RWPE2 (cell line): Measurements from ENCODE around the gene SKA3.

Experiments used
- ATAC-seq: fragments of 200-7000 bp; cut with Tn5 transposase; 3 replicates; pipeline ENCODE4 v1.9.1; 2021; ENCODE audit warnings: low read depth
- DNase-seq: peaks from one replicate; pipeline ENCODE4 v3.0.0-alpha.2; 2020; ENCODE audit warnings: low spot score
- H3K27ac ChIP-seq: fragments of 450-650 bp; 2 replicates; pipeline ENCODE4 v1.5.1; 2017; ENCODE audit warnings: mild to moderate bottlenecking; ENCODE audit not compliant: poor library complexity, severe bottlenecking
- H3K27me3 ChIP-seq: fragments of 250-450 bp; sonication (Bioruptor Pico); 2 replicates; pipeline ENCODE4 v1.5.1; 2021; ENCODE audit warnings: mild to moderate bottlenecking, moderate library complexity; ENCODE audit not compliant: insufficient read depth, poor library complexity, severe bottlenecking
- H3K36me3 ChIP-seq: fragments of 250-450 bp; sonication (Bioruptor Pico); 2 replicates; pipeline ENCODE4 v1.5.1; 2020; ENCODE audit warnings: low read depth, mild to moderate bottlenecking, moderate library complexity
- H3K4me1 ChIP-seq: fragments of 250-450 bp; sonication (Bioruptor Pico); 2 replicates; pipeline ENCODE4 v1.5.1; 2021; ENCODE audit warnings: mild to moderate bottlenecking, moderate library complexity; ENCODE audit not compliant: insufficient read depth, poor library complexity, severe bottlenecking
- H3K4me3 ChIP-seq: fragments of 250-450 bp; sonication (Bioruptor Pico); 2 replicates; pipeline ENCODE4 v1.5.1; 2021; ENCODE audit warnings: mild to moderate bottlenecking, moderate library complexity; ENCODE audit not compliant: severe bottlenecking
- H3K9me3 ChIP-seq: fragments of 250-450 bp; sonication (Bioruptor Pico); 2 replicates; pipeline ENCODE4 v1.5.1; 2021; ENCODE audit warnings: mild to moderate bottlenecking, moderate library complexity; ENCODE audit not compliant: severe bottlenecking
- TF ChIP-seq, protein P1 (sequence below): fragments of 450-650 bp; IDR thresholded peaks from one replicate; pipeline ENCODE4 v1.5.1; 2017; ENCODE audit warnings: mild to moderate bottlenecking, moderate library complexity; ENCODE audit not compliant: poor library complexity, severe bottlenecking

SKA3 gene

DNA sequence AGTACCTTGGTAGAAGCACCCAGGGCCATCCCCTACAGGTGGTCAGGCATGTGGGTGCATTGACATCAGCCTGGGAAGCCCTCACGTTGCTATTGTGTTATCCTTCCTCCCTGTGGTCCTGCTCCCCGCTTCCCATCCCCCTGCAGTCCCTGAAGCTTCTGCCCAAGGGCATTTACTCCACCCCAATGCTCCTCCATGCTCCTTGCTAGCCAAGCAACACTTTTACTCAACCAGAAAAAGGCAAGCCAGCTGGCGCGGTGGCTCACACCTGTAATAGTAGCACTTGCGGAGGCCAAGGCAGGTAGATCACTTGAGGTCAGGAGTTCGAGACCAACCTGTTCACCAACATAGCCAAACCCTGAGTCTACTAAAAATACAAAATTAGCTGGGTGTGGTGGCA, 60.2 kb downstream of the SKA3 start:
- TF ChIP-seq, protein P1, sequence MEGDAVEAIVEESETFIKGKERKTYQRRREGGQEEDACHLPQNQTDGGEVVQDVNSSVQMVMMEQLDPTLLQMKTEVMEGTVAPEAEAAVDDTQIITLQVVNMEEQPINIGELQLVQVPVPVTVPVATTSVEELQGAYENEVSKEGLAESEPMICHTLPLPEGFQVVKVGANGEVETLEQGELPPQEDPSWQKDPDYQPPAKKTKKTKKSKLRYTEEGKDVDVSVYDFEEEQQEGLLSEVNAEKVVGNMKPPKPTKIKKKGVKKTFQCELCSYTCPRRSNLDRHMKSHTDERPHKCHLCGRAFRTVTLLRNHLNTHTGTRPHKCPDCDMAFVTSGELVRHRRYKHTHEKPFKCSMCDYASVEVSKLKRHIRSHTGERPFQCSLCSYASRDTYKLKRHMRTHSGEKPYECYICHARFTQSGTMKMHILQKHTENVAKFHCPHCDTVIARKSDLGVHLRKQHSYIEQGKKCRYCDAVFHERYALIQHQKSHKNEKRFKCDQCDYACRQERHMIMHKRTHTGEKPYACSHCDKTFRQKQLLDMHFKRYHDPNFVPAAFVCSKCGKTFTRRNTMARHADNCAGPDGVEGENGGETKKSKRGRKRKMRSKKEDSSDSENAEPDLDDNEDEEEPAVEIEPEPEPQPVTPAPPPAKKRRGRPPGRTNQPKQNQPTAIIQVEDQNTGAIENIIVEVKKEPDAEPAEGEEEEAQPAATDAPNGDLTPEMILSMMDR, result no peak
- DNase-seq, result no peak
- Histone ChIP-seq H3K4me1 (no peaks in the 10 kb centered on the region), H3K27ac (no peak overlapping the region), H3K27me3 (no peaks in the 10 kb centered on the region), H3K9me3 (no peaks in the 10 kb centered on the region), H3K36me3 (no peaks in the 10 kb centered on the region), H3K4me3 (no peak overlapping the region)
- ATAC-seq, result no peak

DNA sequence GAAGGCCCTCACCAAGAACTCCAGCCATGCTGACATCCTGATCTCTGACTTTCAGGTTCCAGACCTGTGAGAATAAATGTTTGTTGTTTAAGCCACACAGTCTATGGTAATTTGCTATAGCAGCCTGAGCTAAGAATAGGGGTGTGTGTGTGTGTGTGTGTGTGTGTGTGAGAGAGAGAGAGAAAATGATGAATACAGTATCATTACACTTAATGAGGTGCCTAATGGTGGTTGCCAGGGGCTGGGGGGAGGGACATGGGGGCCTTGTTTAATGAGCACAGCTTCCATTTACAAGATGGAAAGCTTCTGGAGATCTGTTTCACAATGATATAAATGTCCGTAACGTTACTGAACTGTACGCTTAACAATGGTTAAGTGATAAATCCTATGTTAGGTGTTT, 61.1 kb downstream of the SKA3 start:
- ATAC-seq (no peak), DNase-seq (no peak)
- Histone ChIP-seq H3K9me3 (no peaks in the 10 kb centered on the region), H3K27me3 (no peaks in the 10 kb centered on the region), H3K4me3 (no peak overlapping the region), H3K4me1 (no peaks in the 10 kb centered on the region), H3K36me3 (no peaks in the 10 kb centered on the region), H3K27ac (no peak overlapping the region)
- TF ChIP-seq, protein P1, result no peak

GRCh38 chr13:21111546-21111945, 64.8 kb downstream of the SKA3 start:
- no peak for ATAC-seq
- TF ChIP-seq, protein P1, result no peak
- no peak for DNase-seq
- no peaks in the 10 kb centered on the region for H3K4me1 ChIP-seq
- no peaks in the 10 kb centered on the region for H3K27me3 ChIP-seq
- no peaks in the 10 kb centered on the region for H3K36me3 ChIP-seq
- H3K9me3 ChIP-seq, result no peaks in the 10 kb centered on the region
- H3K4me3 ChIP-seq, result no peak overlapping the region
- no peak overlapping the region for H3K27ac ChIP-seq

DNA sequence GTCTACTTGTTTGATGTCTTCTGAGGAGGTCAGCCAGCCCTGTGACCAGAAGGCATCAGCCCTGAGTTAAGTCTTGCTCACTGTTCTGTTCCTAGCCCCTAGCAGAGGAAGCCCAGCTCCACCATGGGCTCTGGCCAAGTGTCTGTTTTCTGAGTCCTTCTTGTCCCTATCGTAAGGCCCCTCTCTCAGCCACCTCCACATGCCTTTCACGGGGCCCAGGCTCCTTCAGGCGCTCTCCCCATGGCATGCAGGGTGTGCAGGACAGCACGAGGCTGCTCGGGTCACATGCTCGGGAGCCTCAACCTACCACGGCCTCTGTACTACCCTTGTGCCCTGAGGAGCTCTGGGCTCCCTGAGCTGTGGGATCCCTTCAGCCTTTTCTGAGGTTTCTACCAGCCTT, 67.2 kb downstream of the SKA3 start:
- no peak for ATAC-seq
- DNase-seq, result no peak
- TF ChIP-seq, protein P1, result no peak
- H3K9me3 ChIP-seq, result no peaks in the 10 kb centered on the region
- no peaks in the 10 kb centered on the region for H3K36me3 ChIP-seq
- H3K4me1 ChIP-seq, result no peaks in the 10 kb centered on the region
- no peak overlapping the region for H3K4me3 ChIP-seq
- no peaks in the 10 kb centered on the region for H3K27me3 ChIP-seq
- no peak overlapping the region for H3K27ac ChIP-seq

GRCh38 chr13:21106089-21106488, 70.3 kb downstream of the SKA3 start:
- DNase-seq (no peak), ATAC-seq (no peak)
- Histone ChIP-seq H3K9me3 (no peaks in the 10 kb centered on the region), H3K4me3 (no peak overlapping the region), H3K27me3 (no peaks in the 10 kb centered on the region), H3K27ac (no peak overlapping the region), H3K4me1 (no peaks in the 10 kb centered on the region), H3K36me3 (no peaks in the 10 kb centered on the region)
- TF ChIP-seq, protein P1, result no peak
